Sciatic nerve (tissue), 2 donors: ENCODE measurements around the gene KANK4. TPM values are rescaled to one million over a fixed set of nuclear protein-coding genes. Genes with fewer than 3 reads are reported as not detected.
"Not testable (repeated sequence)": the region's sequence is repeated elsewhere in the genome, so short reads cannot be mapped to it uniquely, and the experiment has no call there.

ENCODE experiments used
- ATAC-seq: fragments of 200-7000 bp; cut with Tn5 transposase; one replicate; pipeline ENCODE4 v1.9.1; 2020; ENCODE audit warnings: mild to moderate bottlenecking, moderate library complexity
- DNase-seq: peaks from one replicate; pipeline ENCODE4 v3.0.0-alpha.2; 2020; ENCODE audit warnings: low spot score
- intact Hi-C: fragments of 100-400 bp; cut with DNase I; formaldehyde crosslinking; loops from one replicate; pipeline ENCODE4 v1.14.2; 2022
- total RNA-seq: library from RNA; stranded (reverse); fragmentation: NEBNext Ultra II Directional; extraction: Animal tissue kit (Norgen Biotek cat#: 25700); gene quantifications from one replicate; pipeline ENCODE4 v1.2.1, GENCODE V29; 2021
- donor health status: DM: no; HTN: no; CAD: no.
- donor health status: DM: no; HTN: no; CAD: no.

The KANK4 gene
- total RNA-seq, 1 donor from 2014 or later: 69.9 TPM

DNA sequence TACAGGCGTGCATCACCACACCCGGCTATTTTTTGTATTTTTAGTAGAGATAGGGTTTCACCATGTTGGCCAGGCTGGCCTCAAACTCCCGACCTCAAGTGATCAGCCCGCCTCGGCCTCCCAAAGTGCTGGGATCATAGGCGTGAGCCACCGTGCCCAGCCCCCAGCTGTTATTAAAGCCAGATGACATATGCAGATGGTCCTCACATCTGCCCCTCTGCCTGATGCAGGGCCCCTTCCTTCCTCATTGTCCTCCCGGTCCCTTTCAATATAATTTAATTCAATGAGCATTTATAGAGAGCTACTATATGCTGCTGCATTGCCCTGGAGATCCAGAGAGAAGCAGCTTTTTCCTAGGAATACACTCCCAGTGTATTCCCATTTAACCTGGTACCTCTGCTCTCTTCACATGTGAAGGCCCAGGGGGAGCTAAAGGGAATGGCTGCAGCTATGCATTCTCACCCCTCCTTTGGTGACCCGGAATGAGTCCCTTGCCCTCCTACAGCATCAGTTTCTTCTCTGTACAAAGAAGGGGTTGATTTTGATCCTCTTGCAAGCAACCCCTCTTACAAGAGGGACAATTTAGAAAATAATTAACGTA lies 69.0 kb downstream of the KANK4 start:
- ATAC-seq (no peak), DNase-seq (no peak)
- intact Hi-C loops: no loop called here

DNA sequence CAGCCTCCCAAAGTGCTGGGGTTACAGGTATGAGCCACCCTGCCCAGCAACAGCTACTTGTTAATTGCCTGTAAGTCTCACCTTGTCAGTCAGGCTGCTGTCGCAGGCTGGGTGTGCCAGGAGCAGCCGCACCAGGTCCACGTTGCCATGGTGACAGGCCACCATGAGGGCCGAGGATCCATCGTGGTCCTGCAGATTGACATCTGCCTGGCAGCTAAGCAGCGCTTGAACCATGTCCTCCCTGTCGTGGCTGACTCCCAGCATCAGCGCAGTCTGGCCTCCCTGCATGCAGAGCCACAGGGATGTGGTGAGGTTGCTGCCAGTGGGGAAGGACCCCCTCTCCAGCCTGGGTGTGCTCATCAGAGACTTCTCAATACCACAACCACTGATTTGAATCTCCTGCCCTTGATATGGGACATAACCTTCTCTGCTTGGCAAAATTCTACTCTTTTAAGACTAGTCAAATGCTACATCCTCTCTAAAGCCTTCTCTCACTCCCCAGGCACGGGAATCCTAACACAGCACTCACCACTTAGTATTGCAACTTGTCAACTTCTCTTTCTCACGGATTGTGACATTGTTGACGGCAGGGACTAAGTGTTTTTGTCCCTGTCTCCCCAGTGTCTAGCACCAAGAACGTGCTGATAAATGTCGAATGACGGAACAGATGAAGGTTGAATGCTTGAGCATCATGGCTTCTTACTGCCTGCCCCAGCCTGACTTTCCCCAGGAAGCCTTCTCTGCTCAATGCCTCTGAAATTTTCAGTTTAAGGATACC lies 71.7 kb downstream of the KANK4 start:
- ATAC-seq: no peak

DNA sequence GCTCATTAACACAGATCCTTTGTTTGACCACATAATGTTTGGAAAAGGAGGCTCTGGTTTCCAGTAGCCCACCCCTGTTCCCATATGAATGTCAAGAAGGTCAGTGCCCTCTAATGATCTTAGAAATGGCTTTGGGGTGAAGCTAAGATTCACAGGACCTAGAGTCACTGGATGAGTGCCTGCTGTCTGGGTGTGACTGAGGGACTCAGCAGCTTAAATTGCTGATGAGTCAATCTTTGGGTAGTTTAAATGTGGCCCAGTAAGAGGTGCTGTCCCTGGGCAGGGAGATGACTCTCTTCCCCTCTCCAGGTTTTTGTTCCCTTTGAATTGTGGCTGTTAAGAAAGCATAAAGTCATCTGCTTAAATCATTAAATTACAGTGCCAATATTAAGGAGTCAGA lies 74.0 kb downstream of the KANK4 start:
- ATAC-seq: no peak
- intact Hi-C loops: no loop called here
- DNase-seq: no peak

More for the DNA sequence above, 71.7 kb downstream of the KANK4 start:
- DNase-seq: no peak
- intact Hi-C loops: no loop called here

DNA sequence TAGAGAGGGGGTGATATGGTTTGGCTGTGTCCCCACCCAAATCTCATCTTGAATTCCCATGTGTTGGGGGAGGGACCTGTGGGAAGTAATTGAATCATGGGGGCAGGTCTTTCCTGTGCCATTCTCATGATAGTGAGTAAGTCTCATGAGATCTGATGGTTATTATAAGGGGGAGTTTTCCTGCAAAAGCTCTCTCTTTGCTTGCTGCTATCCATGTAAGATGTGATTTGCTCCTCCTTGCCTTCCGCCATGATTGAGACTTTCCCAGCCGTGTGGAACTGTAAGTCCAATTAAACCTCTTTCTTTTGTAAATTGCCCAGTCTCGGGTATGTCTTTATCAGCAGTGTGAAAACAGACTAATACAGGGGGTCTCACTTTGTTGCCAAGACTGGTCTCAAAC lies 74.9 kb downstream of the KANK4 start:
- ATAC-seq, intact Hi-C loops, DNase-seq: not testable (repeated sequence)

DNA sequence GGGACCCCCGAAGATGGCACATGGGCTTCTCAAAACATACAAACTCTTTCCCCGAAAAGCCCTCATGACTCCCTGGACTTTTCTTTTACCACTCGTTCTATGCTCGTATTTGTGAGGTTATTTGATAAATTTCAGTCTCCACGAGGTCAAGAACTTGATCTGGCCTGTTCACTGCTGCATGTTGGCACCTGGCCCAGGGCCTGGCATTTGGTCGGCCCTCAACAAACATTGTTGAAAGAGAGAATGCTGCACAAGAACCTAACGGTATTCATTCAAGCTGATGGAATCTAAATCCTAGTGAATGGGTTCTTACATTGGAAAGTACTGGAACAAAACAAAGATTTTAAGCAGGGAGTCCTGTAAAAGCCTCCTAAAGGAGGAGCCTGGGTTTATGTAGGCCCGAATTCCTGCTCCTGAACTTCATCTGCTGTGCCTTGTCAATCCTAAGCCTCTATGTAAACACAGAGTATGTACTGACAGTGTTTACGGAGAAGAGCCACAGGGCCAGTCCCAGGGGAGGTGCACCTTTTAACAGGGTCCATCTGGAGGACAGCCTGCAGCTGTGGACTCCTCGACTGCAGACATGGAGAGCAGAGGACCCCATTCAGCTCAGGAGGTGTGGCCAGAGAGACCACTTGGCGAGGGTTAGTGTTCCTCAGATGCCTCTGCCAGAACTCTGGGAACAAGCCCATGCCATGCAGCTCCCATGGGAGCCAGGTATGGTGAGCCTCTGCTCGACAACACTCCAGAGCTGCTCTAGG lies 77.7 kb downstream of the KANK4 start:
- peak; percentile 36 for ATAC-seq
- DNase-seq: peak; percentile 72
- intact Hi-C loops: no loop called here

DNA sequence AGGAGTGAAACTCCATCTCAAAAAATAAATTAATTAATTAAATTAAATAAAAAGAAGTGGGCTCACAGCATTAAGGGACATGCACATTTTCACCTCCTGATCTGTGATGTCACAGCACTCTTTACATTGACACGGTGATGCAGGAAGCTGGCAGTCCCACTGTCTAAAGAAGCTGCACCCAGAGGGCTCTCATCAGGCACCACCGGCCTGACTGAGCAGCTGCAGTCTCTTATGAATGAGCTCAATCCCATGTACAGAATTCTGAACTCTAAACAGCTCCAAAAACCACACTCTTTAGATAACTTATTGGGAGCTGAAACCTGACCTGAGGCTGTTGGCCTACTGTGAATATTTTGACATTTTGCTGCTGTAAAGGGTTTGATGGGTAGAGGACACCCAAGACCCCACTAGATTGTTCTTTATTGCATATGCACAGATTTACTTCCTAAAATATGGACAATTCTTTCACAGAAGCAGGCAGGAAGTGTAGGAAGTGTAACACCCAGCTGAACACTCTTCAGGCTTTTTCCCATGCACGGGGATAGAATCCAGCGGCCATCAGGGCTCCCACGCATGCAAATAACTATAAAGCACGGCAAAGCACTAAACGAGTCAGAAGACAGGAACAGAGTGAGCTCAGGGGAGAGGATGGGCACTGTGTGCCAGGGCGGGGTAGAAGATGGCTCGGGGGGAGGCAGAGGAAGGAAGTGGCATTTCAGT lies 78.4 kb downstream of the KANK4 start:
- ATAC-seq: peak; percentile 24
- DNase-seq: no peak
- intact Hi-C loops: no loop called here

DNA sequence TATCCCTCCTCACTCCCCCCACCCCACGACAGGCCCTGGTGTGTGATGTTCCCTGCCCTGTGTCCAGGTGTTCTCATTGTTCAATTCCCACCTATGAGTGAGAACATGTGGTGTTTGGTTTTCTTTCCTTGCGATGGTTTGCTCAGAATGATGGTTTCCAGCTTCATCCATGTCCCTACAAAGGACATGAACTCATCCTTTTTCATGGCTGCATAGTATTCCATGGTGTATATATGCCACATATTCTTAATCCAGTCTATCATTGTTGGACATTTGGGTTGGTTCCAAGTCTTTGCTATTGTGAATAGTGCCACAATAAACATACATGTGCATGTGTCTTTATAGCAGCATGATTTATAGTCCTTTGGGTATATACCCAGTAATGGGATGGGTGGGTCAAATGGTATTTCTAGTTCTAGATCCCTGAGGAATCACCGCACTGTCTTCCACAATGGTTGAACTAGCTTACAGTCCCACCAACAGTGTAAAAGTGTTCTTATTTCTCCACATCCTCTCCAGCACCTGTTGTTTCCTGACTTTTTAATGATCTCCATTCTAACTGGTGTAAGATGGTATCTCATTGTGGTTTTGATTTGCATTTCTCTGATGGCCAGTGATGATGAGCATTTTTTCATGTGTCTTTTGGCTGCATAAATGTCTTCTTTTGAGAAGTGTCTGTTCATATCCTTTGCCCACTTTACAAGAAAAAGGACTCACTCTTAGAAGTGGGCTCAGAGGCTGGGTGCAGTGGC lies 79.4 kb downstream of the KANK4 start:
- ATAC-seq, DNase-seq, intact Hi-C loops: not testable (repeated sequence)

DNA sequence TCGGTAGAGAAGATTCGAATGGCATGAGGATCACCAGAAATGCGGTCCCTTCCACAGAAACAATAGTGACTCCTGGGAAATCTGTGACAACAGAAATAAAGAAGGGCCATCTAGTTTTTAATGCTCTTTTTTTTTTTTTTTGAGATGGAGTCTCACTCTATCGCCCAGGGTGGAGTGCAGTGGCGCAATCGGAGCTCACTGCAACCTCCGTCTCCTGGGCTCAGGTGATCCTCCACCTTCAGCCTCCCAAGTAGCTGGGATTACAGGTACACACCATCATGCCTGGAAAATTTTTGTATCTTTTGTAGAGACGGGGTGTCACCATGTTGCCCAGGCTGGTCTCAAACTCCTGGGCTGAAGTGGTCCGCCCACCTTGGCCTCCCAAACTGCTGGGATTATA lies 80.7 kb downstream of the KANK4 start:
- DNase-seq: no peak
- no peak for ATAC-seq
- intact Hi-C loops: no loop called here

DNA sequence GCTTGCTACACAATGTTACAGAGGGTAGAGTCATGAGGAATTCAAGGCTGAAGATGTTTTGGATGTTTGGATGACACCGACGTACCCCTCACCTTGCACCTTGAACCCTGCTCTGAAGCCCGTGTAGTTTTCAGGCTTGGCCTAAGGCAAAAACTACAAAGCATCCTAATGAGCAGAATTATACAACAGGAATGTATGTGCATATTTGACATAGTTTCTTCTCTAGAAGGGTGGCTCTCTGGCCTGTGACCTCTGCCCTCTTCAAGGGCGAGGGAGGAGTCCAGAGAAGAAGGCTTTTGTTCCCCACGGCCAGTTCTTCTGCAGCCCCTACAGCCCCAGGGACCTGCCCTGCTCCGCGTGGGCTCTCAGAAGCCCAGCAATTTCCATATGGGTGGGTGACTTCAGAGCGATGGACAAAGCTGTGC lies 81.3 kb downstream of the KANK4 start:
- ATAC-seq: peak; percentile 51
- no peak for DNase-seq
- intact Hi-C loops: no loop called here

DNA sequence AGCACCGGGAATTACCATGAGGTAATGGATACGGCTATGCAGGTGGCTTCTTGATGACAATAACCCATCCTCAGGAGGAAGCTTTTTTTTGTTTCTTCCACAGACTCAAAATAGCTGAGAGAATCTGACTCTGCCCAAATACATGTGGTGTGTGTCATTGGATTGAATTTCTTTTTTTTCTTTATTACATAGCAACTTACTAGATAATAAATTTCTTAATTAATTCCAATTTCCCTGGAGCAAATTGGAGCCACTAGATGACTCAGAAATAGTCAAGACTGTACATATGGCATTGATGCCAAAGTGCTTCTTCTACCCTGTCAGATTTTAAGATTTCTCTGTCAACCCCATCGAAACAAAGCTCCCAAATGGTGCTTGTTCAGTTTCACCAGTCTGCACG lies 81.9 kb downstream of the KANK4 start:
- ATAC-seq (no peak), DNase-seq (no peak)
- intact Hi-C loops: no loop called here

DNA sequence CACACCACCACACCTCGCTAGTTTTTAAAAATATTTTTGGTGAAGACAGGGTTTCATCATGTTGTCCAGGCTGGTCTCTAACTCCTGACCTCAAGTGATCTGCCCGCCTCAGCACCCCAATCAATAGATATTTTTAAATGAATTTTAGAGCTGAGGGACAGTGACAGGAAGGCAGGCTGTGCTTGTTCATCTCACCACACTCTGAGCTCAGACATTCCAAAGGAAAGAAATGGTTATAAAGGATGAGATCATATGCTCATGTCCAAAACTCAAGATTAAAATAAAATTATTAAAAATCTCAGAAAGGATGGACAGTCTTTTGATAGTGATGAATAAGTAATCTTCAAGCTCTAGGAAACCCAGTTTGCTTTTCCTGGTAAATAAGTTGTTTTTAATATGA lies 83.7 kb downstream of the KANK4 start:
- no peak for DNase-seq
- intact Hi-C loops: no loop called here
- no peak for ATAC-seq

DNA sequence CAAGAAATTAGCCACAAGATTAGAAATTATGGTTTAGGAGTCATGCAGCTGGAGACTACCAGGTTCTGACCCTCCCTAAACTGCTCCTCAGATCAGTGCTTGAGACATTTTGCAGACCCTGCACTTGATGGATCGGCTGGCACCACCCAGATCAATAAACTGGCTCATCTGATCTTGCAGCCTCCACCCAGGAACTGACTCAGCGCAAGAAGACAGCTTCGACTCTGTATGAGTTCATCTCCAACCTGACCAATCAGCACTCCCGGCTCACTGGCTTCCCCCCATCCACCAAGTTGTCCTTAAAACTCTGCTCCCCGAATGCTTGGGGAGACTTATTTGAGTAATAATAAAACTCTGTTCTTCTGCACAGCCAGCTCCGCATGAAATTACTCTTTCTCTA lies 84.5 kb downstream of the KANK4 start:
- intact Hi-C loops: no loop called here
- no peak for DNase-seq

DNA sequence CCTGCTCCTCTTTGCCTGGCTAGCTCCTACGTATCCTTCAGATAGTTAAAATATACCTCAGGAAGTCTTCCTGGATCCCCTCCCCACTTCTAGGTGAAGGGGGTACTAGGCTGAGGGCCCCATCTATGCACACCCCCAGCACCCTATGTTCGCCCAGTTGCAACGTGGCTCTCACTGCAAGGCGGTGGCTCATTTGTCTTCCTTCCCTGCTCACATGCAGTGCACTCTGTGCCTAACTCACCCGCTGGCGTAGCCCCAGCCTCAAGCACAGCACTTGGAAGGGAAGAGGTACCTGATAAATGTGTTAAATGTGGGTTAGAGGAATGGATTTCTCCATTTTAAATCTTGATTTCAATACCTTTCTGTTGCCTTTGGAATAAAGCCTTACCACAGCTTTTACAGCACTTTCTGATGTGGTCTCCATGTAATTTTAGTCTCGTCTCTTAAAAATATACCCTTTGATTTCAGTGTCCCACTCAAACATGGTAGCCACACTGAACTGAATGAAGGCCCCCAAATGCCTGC lies 85.2 kb downstream of the KANK4 start:
- ATAC-seq (no peak), DNase-seq (no peak)
- intact Hi-C loops: no loop called here

More for the DNA sequence above, 84.5 kb downstream of the KANK4 start:
- ATAC-seq: no peak

DNA sequence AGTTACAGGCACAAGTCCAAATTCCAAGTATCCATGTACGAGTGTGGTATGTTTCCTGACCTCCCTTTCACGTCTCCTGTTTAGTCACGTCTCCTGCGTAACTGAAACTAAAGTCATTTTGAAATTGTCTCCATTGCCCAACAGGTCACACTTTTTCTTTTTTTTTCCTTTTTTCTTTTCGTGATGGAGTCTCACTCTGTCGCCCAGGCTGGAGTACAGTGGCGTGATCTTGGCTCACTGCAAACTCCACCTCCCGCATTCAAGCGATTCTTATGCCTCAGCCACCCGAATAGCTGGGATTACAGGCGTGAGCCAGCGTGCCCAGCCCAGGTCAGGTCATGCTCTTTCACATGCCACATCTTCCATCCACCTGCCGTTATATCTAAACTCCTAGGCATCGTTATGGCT lies 86.4 kb downstream of the KANK4 start:
- no peak for DNase-seq
- no peak for ATAC-seq
- intact Hi-C loops: no loop called here

DNA sequence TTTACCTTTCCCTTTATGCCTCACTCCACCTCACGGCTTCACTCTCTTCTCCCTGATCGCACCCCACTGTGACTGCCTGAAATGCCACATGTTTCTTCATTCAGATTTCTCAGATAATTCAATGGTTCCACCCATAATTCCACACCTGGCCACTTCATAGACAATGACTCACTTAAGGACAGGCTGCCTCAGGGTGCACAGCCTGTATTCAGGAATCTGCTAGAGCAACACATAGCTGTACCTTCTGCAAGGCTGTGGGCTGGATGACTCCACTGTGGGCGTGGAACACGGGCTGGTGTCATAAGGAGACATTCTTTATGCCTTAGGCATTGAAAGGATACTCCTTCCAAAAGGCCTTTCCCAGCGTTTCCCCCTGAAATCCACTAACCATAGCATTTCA lies 88.5 kb downstream of the KANK4 start:
- ATAC-seq (no peak), DNase-seq (no peak)
- intact Hi-C loops: no loop called here

DNA sequence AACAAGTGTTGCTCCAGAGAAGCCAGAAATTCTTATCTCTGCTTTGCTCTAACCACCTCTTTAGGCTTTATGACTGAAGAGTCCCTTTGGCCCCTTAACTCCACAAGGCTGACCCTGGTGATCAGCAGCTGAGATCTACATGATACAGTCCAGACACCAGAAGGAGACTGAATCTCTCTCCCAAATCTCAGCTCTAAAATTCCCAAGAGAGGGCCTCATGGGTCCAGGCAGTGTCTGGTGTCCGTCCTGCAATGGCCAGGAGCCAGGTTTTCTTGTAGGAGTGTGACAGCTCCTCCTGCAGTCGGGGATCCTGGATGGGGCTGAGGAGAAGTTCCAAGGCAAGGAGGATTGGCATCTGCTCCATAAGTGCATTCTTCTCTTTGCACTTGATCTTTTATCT lies 89.3 kb downstream of the KANK4 start:
- intact Hi-C loops: no loop called here
- no peak for ATAC-seq
- DNase-seq: no peak

DNA sequence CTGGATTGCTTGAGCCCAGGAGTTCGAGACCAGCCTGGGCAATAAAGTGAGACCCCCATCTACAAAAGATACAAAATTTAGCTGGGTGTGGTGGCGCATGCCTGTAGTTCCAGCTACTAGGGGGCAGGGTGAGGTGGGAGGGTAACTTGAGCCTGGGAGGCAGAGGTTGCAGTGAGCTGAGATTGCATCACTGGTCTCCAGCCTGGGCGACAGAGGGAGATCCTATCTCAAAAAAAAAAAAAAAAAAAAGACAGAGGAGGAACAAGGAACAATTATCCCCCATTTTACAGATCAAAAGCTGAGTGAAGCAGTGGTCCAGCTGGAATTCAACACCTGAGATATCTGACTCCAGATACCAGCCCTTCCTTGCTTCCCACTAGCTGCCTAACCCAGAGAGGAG lies 89.8 kb downstream of the KANK4 start:
- intact Hi-C loops: no loop called here

DNA sequence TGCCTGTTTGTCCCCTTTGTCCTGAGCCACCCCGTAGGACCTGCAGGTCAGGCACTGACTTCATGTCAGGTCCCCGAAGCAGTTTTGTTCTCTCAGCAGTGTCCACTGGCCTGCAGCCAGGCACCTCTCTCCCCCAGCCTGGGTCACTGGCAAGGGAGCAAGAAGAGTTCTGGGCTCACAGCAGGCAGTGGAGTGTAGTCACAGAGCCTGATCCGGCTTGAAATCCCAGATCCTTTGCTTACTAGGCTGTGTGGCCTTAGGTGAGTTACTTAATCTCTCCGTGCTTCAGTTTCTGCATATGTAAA lies 90.4 kb downstream of the KANK4 start:
- DNase-seq: no peak
- peak; percentile 54 for ATAC-seq
- intact Hi-C loops: no loop called here

More for the DNA sequence above, 89.8 kb downstream of the KANK4 start:
- peak; percentile 57 for ATAC-seq
- DNase-seq: no peak
